ENCODE measurements around the gene SORCS2.
A peak's percentile ranks its signal among the peaks of the same experiment; 100 is the strongest.

Gene SORCS2

DNA sequence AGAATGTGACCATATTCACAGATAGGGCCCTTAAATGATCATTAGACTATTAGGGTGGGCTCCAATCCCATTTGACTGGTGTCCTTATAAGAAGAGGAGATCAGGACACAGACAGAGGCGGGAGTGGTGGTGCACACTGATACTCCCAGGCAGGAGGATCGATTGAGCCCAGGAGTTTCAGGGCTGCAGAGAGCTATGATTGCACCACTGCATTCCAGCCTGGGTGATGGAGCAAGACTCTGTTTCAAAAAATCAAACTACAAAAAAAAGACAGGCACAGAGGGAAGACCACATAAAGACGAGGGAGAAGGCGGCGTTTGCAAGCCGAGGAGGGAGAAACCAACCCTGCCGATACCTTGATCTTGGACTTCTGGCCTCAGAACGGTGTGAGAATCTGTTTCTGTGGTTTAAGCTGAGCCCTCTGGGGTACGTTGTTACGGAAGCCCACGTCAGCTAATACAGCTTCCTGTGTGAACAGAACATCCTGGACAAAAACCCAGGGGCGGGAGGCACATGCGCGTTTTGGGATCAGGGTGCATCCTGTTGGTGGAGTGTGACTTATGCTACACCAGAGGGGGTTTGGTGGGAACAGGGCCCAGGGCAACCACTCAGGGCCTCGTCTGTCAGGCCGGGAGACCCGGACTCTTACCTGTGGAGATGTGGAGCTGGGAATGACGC, 454.2 kb downstream of the SORCS2 start:
- DNase-seq = no peak

DNA sequence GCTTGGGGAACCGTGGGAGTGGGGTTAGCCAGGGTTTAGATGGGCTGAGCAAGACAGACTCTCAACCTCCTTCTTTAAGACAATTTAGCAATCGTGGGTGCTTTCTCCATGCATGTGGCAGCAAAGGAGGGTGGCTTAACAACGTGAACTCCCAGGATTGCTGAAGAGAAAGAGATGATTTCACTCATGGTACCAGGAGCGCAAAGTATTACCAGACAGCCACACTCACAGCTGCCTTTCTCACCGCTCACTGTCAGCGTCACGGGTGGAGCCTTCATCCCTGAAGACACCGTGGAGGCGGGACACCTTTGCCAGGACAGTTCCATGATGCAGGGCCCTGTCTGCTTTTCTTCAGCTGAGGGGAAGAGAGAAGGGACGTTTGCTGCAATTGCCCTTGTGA, 454.8 kb downstream of the SORCS2 start:
- DNase-seq = no peak

DNA sequence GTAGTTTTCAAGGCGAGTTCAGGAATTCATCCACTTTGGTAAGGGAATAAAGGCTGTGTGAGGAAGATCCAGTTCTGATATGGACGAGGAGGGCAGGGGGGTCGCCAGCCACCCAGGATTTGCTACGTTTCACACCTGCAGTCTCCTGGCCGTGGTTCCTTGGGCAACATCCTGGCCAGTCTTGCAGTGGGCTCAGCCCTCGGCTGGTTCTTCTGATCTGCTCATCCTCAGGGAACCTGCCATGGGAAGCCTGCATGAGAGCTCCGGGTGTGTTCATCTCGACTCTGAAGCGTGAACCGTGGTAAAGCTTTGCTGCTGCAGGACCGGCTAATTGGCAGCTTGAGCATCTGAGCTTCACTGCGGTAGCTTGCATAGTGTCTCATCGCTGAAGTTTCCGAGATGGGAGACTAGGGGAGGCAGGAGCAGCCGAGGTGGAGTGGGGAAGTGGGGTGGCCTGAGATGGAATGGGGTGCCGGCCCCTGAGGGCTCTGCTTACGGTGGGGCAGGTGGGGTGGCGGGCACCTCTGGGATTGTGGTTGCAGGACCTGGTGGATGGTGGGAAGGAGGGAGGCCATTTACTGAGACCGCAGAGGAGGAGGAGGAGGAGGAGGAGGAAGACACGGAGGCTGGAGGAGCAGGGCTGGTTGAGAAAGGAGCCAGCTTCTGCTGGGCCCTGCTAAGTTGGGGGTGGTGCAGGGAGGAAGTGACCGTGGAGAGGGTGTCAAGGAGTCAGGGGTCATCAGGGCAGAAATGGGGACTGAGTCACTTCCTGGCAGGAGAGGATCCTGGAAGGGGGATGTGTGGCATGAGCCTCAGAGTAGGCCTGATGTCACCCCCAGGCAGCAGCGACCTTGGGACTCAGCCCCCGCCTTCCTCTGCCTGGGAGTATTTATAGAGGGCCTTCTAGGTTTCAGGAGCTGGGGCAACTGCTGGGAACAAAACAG, 455.5 kb downstream of the SORCS2 start:
- peak; percentile 46 for DNase-seq

DNA sequence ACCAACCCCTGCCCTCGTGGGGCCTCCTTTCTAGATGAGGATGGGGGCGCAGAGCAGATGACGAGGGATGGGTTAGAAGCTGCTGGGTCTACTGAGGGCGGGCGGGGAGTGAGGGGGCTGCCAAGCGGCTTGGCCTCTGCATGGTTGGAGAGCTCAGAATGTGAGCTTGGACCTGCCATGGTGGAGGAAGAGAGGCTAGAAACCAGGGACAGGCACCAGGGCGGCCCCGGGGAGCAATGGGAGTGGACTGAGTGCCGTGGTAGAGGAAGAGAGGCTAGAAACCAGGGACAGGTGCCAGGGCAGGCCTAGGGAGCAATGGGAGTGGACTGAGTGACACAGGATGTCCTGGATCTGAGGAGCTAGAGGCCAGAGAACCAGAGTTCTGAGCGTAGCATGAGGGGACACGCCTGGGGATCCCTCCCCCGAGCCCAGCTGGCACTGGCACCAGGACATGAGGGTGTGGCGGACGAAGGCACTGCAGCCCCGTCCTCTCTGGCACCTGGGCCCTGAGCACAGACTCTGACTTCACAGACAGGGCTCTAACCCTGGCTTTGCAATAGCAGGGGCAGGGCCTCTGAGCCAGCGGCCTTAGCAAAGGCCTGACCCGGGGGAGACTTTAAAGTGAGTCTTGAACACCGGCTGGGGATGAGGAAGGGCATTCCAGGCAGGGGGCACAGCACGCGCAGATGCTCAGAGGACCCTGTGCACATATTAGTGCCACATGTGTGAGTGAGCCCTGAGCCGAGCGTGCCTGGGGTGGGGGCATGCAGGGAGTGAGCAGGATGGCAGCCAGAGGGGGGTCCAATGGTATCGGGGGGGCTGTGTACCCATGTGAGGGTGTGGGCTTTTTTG, 456.4 kb downstream of the SORCS2 start:
- DNase-seq = no peak

DNA sequence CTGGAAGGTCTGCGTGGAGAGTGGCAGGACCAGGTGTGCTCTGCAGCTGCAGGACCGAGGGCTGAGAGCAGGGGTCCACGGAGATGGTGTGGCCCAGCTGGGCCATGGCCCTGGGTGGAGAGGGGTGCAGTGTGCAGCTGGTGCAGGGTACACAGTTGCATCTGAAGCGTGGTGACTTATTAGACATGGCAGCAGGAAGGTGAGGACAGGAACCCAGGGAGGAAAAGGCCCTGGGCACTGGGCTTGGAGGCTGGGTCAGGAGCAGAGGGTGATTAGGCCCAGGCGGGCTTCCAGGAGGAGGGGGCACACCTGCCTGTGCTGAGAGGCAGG, 457.0 kb downstream of the SORCS2 start:
- DNase-seq = no peak

DNA sequence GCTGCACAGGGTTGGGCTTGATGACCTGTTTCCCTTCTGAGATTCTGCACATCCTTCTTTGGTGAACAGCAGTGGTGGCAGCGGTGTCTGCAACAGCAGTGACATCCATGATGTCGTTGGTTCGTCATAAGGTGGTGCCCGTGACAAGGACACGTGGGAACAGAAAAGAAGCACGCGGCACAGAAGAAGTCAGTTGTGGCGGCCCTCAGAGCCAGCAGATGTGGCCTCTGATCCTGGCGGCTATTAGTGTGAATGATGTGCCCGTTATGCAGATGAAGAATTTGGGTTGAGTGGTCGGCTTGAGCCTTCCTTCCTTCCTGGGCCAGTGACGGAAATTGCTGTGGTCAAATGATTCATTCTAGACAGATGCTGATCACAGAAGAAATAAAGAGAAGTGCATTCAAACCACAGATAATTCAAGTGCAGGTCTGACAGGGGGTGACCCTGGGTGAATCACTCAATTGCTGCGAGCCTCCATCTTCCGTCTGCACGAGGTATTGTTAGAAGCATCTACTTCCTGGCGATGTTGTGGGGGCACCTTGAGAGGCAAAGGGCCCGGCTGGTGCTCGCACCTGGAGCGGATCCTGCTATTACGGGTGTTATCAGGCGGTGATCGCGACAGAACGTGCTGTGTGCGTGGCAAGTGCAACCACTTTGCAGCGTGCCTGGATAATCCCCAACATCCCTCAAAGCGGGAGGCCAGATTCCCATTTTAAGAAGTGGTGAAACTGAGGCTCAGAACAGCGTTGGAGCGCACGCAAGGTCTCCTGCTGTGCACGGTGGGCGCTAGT, 457.6 kb downstream of the SORCS2 start:
- peak; percentile 92 for DNase-seq

DNA sequence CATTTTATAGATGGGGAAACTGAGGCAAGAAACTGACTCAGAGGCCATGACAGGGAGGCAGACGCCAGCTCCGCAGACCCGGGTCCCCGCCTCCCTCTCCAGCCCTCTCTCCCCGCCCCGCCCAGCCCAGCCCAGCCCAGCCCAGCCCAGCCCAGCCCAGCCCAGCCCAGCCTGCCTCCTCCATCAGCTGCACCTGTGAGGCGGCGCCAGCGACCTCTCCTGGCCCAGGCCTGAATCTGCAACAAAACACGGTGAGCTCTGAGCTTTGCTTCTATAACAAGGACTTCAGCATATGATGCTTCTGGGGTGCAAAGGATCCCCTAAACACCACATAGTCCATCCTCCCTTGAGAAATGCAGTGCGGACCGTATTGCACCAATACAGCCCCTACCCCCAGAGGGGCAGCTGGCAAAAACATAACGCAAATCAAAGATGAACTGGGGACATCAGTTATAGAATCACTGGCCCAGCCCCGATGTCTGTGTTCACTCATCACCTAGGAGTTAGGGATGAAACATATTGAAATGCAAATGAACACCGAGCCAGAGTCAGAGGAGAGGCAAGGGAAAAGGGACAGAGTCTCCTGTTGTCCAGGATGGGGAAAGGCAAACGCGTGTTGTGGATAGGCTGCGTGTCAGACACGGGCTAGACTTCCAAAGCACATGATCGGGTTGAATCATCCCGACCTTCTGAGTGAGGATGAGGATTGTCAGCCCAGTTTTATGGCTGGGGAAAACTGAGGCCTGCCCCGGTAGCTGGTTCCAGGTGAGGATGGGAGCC, 458.5 kb downstream of the SORCS2 start:
- DNase-seq = no peak

DNA sequence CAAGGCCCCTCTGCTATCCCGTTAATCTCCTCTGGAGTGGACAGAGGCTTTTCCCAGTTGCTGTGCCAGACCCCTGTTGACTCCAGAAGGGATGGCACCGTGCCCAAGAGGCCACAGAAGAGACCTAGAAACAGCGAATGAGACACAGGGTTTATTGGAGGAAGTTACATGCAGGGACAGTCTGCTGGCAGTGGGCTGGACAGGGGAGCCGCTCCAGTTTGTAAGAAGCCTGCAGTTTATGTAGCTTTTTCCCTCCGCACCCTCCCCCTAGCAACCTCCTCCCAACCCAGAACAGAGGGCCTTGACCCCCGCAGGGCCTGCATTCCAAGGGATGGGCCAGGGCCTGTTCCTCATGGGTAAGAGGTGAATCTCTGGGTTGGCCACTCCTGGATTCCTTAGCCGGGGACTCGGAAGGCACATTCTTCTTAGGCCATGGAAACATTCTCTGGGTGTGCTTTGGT, 459.2 kb downstream of the SORCS2 start:
- DNase-seq = peak; percentile 27

DNA sequence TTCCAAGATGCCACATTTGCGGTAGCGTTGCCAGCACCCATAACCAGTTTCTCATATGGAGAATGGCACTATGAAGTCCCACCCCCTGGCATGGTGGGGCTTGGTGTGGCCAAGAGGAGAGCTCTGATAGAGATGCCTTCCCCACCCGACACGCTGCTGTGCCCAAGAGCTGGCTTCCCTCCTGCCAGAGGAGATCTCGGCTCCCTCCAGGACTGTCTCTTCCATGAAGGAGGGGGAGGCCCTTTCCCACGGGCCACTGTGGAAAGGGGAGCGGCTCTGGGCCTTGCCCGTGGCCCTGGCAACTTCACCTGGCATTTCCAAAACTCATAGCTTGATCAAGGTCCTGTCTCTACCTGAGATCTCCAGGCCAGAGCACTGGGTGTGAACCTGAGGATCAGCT, 459.7 kb downstream of the SORCS2 start:
- no peak for DNase-seq

DNA sequence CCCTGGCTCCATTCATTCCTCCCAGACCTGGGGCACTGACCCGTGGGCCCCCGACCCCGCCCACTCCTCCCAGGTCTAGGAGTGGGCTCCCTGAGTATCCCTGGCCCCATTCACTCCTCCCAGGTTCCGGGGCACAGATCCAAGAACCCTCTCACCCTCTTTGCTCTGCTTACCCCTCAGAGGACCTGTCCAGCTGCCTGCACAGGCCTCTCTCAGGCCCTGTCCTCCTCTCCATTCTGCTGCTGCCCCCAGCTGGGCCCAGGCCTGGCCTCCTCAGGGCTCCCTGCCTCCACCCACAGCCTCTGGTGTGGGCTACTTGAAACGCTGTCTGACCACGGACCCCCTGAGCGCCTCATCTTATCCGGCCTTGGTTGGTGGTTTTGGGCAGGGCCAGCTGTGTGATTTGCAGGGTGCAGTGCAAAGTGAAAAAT, 460.1 kb downstream of the SORCS2 start:
- DNase-seq = no peak

DNA sequence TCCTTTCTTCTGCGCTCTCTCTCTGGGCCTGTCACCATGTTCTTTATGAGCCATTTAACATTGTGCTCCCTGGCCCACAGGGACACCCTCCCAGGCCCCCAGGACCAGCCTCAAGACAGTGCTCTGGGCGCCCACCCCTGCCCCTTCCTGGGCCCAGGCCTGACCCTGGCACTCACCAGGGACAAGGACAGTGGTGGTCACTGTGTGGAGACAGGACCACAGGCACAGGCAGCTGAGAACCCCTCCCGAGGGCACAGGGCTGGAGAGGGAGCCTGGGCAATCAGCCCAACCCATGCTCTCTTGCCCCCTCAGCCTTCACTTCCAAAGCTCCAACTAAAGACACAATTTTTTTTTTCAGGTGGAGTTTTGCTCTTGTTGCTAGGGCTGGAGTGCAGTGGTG, 460.6 kb downstream of the SORCS2 start:
- no peak for DNase-seq

DNA sequence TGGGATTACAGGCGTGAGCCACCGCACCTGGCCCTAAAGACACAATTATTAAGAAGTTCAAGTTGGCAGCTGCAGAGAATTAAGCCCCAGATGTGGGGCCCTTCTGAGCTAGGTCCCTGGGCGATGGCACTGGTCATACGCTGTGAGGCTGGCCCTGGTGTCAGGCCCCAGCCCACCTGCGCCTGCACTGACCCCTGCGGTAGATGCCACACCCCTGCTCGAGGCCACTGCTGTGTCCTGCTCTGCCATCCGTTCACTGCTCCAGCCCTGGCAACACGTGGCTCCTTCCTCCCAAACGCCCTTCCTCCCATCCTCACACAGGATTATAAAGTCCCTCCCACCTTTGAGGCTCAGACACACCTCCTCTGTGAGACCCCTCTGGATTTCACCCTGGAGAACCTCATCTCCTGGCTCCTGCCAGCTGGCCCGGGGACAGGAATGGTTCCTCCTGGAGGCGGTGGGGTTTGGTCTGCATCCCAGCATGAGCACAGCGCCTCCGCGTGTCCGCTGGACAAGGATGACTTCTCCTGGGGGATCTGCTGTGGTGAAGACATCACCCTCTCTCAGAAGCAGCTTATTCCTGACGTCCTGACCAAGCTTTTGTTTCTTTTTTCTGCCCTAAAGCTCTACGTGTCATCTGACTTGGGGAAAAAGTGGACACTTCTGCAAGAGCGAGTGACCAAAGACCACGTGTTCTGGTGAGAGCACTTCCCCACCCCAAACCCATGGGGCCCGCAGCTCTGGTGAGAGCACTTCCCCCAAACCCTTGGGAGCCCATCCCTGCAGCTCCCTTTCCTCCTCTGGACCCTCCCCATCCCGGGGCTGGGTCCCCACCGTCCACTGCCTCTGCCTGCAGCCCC, 461.4 kb downstream of the SORCS2 start:
- DNase-seq = no peak

DNA sequence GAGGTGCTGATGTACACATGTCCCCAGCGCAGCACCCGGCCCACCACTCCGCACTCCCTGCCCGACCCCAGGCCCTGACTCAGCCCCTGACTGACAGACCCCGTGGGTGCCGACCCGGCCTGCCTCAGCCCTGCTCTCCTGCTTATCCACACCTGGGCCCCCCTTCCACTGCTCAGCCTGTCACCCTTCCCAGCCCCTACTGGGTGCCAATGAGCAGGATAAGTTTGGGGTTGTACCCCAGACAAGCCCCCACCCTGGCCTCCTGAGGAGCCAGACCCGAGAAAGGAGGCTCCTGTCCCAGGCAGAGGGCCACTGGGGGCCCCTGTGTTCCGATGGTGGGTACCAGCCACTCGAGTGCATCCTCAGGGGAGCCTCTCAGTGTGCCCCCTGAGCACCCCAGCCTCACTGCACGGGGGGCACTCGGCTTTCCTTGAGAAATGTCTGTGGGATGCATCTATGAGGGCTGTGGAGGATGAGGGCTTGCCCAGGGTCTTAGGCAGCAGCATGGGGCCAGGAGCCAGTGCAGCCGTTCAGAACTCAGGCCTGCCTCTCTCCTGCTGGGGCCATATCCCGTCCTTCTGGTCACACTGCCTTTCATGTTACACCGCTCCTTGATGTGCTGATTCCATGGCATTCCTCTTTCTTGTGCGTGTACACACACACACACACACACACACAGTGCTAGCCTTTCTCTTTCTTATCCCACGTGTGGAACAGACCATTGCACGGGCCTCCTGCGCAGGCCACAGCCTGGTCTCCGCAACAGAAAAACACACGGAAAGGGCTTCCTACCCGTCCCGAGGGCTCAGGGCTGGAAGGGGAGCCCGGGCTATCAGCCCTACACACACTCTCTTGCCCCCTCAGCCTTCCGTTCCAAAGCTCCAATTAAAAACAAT, 462.5 kb downstream of the SORCS2 start:
- DNase-seq = no peak

DNA sequence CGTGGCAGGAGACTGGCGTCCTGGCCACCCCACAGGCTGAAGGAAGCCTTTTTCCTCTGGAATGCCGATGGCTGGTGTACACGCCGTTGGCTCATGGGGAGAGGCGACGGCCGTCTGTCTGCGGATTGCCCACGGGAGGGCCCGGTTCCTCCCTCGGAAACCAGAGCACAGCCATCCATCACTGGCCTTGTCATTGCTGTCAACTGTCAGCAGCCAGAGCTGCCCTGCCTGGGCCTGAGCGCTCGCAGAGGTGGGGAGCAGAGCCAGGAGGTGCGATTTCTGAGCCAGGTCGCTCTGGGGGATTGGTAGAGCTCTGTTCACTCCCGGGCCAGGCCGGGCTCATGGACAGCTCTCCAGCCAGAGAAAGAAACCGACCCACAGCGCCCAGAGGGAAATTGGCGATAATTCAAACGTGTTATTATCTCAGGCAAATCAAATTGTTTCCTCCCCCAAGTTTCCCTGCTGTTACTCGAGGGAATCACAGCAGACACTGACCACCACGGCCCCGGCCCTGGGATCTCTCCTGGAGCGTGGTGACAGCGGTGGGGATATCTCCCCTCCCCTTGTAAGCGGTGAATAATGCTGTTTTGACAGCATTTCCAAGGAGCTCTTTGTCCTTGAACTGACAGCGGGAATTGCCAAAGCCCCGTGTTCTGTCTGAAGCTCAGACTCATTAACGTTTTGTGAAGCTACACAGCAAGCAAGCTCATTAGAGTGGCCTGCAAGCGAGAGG, 463.3 kb downstream of the SORCS2 start:
- DNase-seq = no peak

DNA sequence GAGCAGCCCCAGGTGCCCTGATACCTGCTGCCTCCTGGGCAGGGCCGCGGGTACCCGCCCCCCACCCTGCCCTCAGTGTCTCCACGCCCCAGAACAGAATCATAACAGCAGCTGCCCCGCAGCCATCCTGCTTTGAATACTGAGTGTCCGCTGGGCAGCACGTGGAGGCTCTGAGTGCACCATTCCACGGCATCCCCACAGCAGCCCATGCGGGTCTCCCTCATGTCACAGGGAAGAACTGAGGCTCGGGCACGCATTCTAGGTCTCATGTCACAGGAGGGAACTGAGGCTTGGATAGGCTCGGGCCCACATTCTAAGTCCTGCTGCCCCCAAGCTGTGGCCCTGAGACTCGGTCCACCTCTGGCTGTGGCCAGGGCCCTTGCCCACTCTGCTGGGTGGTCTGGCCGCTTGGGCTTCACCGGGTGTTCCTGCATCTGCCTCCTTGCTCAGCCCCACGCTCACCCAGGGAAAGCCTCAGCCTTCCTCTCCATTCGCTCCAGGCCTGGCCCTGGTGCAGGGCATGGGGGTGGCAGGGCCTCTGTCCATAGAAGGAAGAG, 464.0 kb downstream of the SORCS2 start:
- no peak for DNase-seq

DNA sequence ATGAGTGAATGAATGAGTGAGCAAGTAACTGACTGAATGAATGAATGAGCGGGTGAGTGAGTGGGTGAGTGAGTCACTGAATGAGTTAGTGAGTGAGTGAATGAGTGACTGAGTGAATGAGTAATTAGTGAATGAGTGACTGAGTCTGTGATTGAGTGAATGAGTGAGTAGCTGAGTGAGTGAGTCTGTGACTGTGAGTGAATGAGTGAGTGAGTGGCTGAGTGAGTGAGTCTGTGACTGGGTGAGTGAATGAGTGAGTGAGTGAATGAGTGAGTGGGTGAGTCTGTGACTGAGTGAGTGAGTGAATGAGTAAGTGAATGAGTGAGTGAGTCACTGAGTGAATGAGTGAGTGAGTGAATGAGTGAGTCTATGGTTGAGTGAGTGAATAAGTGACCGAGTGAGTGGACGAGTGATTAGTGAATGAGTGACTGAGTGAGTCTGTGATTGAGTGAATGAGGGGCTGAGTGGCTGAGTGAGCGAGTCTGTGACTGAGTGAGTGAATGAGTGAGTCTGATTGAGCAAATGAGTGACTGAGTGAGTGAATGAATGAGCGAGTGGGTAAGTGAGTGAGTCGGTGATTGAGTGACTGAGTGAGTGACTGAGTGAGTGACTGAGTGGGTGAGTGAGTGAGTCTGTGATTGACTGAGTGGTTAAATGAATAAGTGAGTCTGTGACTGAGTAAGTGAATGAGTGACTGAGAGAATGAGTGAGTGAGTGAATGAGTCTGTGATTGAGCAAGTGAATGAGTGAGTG, 465.4 kb downstream of the SORCS2 start:
- no peak for DNase-seq
